GM21447 (cell line): ENCODE results near the gene CPTP.
"Not testable (repeated sequence)": the region's sequence is repeated elsewhere in the genome, so short reads cannot be mapped to it uniquely, and the experiment has no call there.

Experiments used
- ATAC-seq: cut with Tn5 transposase; IDR thresholded peaks from one replicate; pipeline ENCODE4 v1.9.1; 2021; ENCODE audit not compliant: unreplicated experiment

CPTP gene

GRCh38 chr1:1360506-1361169 lies 36.0 kb downstream of the CPTP start:
- no peak for ATAC-seq

GRCh38 chr1:1361233-1361981 lies 36.8 kb downstream of the CPTP start:
- no peak for ATAC-seq

GRCh38 chr1:1361982-1362423 lies 37.4 kb downstream of the CPTP start:
- ATAC-seq, result no peak

- ATAC-seq, result no peak
Observed at GRCh38 chr1:1364266-1364665, 39.7 kb downstream of the CPTP start.

GRCh38 chr1:1365875-1366698 lies 41.5 kb downstream of the CPTP start:
- no peak for ATAC-seq

GRCh38 chr1:1366699-1367066 lies 42.1 kb downstream of the CPTP start:
- ATAC-seq, result no peak

- no peak for ATAC-seq
Observed at GRCh38 chr1:1367315-1367714, 42.7 kb downstream of the CPTP start.

- not testable (repeated sequence) for ATAC-seq
Observed at GRCh38 chr1:1370094-1370493, 45.5 kb downstream of the CPTP start.

- ATAC-seq, result no peak
Observed at GRCh38 chr1:1370771-1371300, 46.2 kb downstream of the CPTP start.

- no peak for ATAC-seq
Observed at GRCh38 chr1:1371364-1371745, 46.8 kb downstream of the CPTP start.

- no peak for ATAC-seq
Observed at GRCh38 chr1:1371746-1372711, 47.4 kb downstream of the CPTP start.

GRCh38 chr1:1373051-1373814 lies 48.6 kb downstream of the CPTP start:
- no peak for ATAC-seq

GRCh38 chr1:1373815-1374588 lies 49.4 kb downstream of the CPTP start:
- no peak for ATAC-seq

GRCh38 chr1:1374589-1374928 lies 50.0 kb downstream of the CPTP start:
- ATAC-seq, result no peak

- ATAC-seq, result peak; percentile 85
Observed at GRCh38 chr1:1374929-1375662, 50.5 kb downstream of the CPTP start, which contains the start of gene AURKAIP1. Gene AURKAIP1, minus strand, starts transcription at chr1:1375207. Its CDS starts 451 bp downstream, at chr1:1374756.

GRCh38 chr1:1376551-1377226 lies 52.1 kb downstream of the CPTP start:
- ATAC-seq, result no peak

GRCh38 chr1:1377540-1378205 lies 53.1 kb downstream of the CPTP start:
- ATAC-seq, result no peak
